GM23338 (cell line): ENCODE measurements around the gene OR13C2. TPM values are rescaled to one million over a fixed set of nuclear protein-coding genes. Genes with fewer than 3 reads are reported as not detected.

Experiments used
- ATAC-seq: fragments of 200-7000 bp; cut with Tn5 transposase; 3 replicates; pipeline ENCODE4 v1.9.1; 2020
- DNase-seq: peaks from one replicate; pipeline ENCODE4 v3.0.0-alpha.2; 2015; ENCODE audit warnings: low spot score
- H2AFZ ChIP-seq: fragments of 200-600 bp; sonication (generic); 2 replicates; pipeline ENCODE4 v1.8.0; 2016; ENCODE audit warnings: antibody characterized with exemption, mild to moderate bottlenecking, moderate library complexity
- H3F3A ChIP-seq: fragments of 200-600 bp; sonication (generic); replicated peaks from 2 replicates; pipeline ENCODE4 v1.8.0; 2017; ENCODE audit warnings: antibody characterized with exemption, mixed run types, low read depth
- H3K27ac ChIP-seq: fragments of 200-600 bp; sonication (generic); 2 replicates; pipeline ENCODE4 v1.6.1; 2016; ENCODE audit warnings: low read depth
- H3K27me3 ChIP-seq: fragments of 200-600 bp; sonication (generic); 2 replicates; pipeline ENCODE4 v1.8.0; 2016; ENCODE audit warnings: mild to moderate bottlenecking, mixed run types, moderate library complexity; ENCODE audit not compliant: insufficient read depth
- H3K36me3 ChIP-seq: fragments of 200-600 bp; sonication (generic); 2 replicates; pipeline ENCODE4 v1.8.0; 2016; ENCODE audit warnings: mild to moderate bottlenecking; ENCODE audit not compliant: insufficient read depth
- H3K4me1 ChIP-seq: fragments of 200-600 bp; sonication (generic); 2 replicates; pipeline ENCODE4 v1.8.0; 2016; ENCODE audit warnings: mild to moderate bottlenecking, moderate library complexity; ENCODE audit not compliant: insufficient read depth
- H3K4me2 ChIP-seq: fragments of 200-600 bp; sonication (generic); 2 replicates; pipeline ENCODE4 v1.7.1; 2017; ENCODE audit warnings: mixed run types
- H3K4me3 ChIP-seq: fragments of 200-600 bp; sonication (generic); 2 replicates; pipeline ENCODE4 v1.6.1; 2016; ENCODE audit warnings: mixed run types
- H3K79me2 ChIP-seq: fragments of 200-600 bp; sonication (generic); replicated peaks from 2 replicates; pipeline ENCODE4 v1.8.0; 2017; ENCODE audit warnings: mild to moderate bottlenecking; ENCODE audit not compliant: insufficient read depth
- H3K9me2 ChIP-seq: fragments of 200-600 bp; sonication (generic); 2 replicates; pipeline ENCODE4 v1.8.0; 2017; ENCODE audit not compliant: insufficient read depth
- H4K20me1 ChIP-seq: fragments of 200-600 bp; sonication (generic); replicated peaks from 2 replicates; pipeline ENCODE4 v1.8.0; 2017; ENCODE audit warnings: mild to moderate bottlenecking; ENCODE audit not compliant: insufficient read depth
- H3K27ac Mint-ChIP-seq: 2 replicates; pipeline ENCODE4 v1.8.0; 2020; ENCODE audit warnings: inconsistent platforms, mild to moderate bottlenecking, moderate library complexity, mixed read lengths
- H3K27me3 Mint-ChIP-seq: 3 replicates; pipeline ENCODE4 v1.8.0; 2022; ENCODE audit warnings: low read depth, mild to moderate bottlenecking, moderate library complexity, mixed read lengths, inconsistent platforms; ENCODE audit not compliant: insufficient read depth, poor library complexity
- H3K36me3 Mint-ChIP-seq: 3 replicates; pipeline ENCODE4 v1.8.0; 2021; ENCODE audit warnings: low read depth, mild to moderate bottlenecking, inconsistent platforms, moderate library complexity, mixed read lengths
- H3K4me1 Mint-ChIP-seq: 3 replicates; pipeline ENCODE4 v1.8.0; 2020; ENCODE audit warnings: mild to moderate bottlenecking, inconsistent platforms, mixed read lengths
- H3K4me3 Mint-ChIP-seq: 3 replicates; pipeline ENCODE4 v1.8.0; 2021; ENCODE audit warnings: moderate library complexity, mild to moderate bottlenecking, inconsistent platforms, mixed read lengths
- H3K9me3 Mint-ChIP-seq: 3 replicates; pipeline ENCODE4 v1.8.0; 2020; ENCODE audit warnings: moderate library complexity, mild to moderate bottlenecking, inconsistent platforms, mixed read lengths
- CREB1 ChIP-seq: fragments of 250-450 bp; sonication (Bioruptor Pico); IDR thresholded peaks from 2 replicates; pipeline ENCODE4 v1.5.0; 2020; ENCODE audit warnings: low read depth, mild to moderate bottlenecking, moderate library complexity
- CTCF ChIP-seq, 2 experiments: fragments of 200-600 bp in 1 of 2; sonication (generic) in 1 of 2; conservative IDR thresholded peaks; 2 replicates each; pipeline versions ENCODE4 v1.5.1 to v1.6.1; 2016 to 2017; ENCODE audit warnings: antibody characterized with exemption in 2 of 2, low read depth in 2 of 2, mild to moderate bottlenecking in 2 of 2, moderate library complexity in 1 of 2
- ETS1 ChIP-seq: IDR thresholded peaks from 2 replicates; pipeline ENCODE4 v1.6.1; 2016; ENCODE audit warnings: antibody characterized with exemption
- EZH2phosphoT487 ChIP-seq: fragments of 200-600 bp; sonication (generic); IDR thresholded peaks from one replicate; pipeline ENCODE4 v1.8.1; 2018; ENCODE audit warnings: antibody characterized with exemption; ENCODE audit not compliant: unreplicated experiment
- JUNB ChIP-seq: IDR thresholded peaks from one replicate; pipeline ENCODE4 v1.6.1; 2016; ENCODE audit warnings: antibody characterized with exemption; ENCODE audit not compliant: unreplicated experiment
- NANOG ChIP-seq: IDR thresholded peaks from 2 replicates; pipeline ENCODE4 v1.6.1; 2016; ENCODE audit warnings: antibody characterized with exemption, borderline replicate concordance
- POLR2AphosphoS5 ChIP-seq: IDR thresholded peaks from 2 replicates; pipeline ENCODE4 v1.6.1; 2016; ENCODE audit warnings: antibody characterized with exemption, low read depth
- REST ChIP-seq: IDR thresholded peaks from one replicate; pipeline ENCODE4 v1.6.1; 2018; ENCODE audit warnings: antibody characterized with exemption; ENCODE audit not compliant: unreplicated experiment
- STAT1 ChIP-seq: IDR thresholded peaks from one replicate; pipeline ENCODE4 v1.6.1; 2016; ENCODE audit warnings: antibody characterized with exemption; ENCODE audit not compliant: unreplicated experiment
- ZNF114 ChIP-seq: fragments of 250-450 bp; sonication (Bioruptor Pico); IDR thresholded peaks from 2 replicates; pipeline ENCODE4 v1.5.0; 2020; ENCODE audit warnings: mild to moderate bottlenecking, moderate library complexity
- ZNF331 ChIP-seq: fragments of 250-450 bp; sonication (Bioruptor Pico); IDR thresholded peaks from 2 replicates; pipeline ENCODE4 v1.5.0; 2020; ENCODE audit warnings: low read depth, mild to moderate bottlenecking, moderate library complexity
- ZNF462 ChIP-seq: fragments of 250-450 bp; sonication (Bioruptor Pico); IDR thresholded peaks from 2 replicates; pipeline ENCODE4 v1.5.0; 2020; ENCODE audit warnings: mild to moderate bottlenecking, moderate library complexity
- polyA plus RNA-seq: library from polyadenylated mRNA; unstranded; fragments of >200 nt; fragmentation: Nextera tagmentation; extraction: Ambion mirVana; gene quantifications from 2 replicates; pipeline ENCODE4 v1.2.1, GENCODE V29; 2016
- total RNA-seq: library from RNA; depleted of rRNA; stranded (reverse); fragments of >200 nt; shearing (Covaris generic); gene quantifications from 2 replicates; pipeline ENCODE4 v1.2.3, GENCODE V29; 2014

Gene OR13C2
- total and polyA plus RNA-seq, 2 experiments from 2014 or later = not detected

GRCh38 chr9:104556830-104557634, 48.4 kb downstream of the OR13C2 start (continued):
- TF ChIP-seq ZNF462 (CRISPR knock-in tag) = no peak
- TF ChIP-seq ETS1 = no peak
- TF ChIP-seq NANOG = no peak
- no peak for TF ChIP-seq ZNF331 (CRISPR knock-in tag)
- no peak for TF ChIP-seq POLR2AphosphoS5
- TF ChIP-seq EZH2phosphoT487 = no peak

GRCh38 chr9:104555521-104555920, 49.9 kb downstream of the OR13C2 start:
- H3K4me1 ChIP-seq = peaks cover 4% of the 10 kb centered on the region; the same call in 1 of the 2 replicates
- no peak overlapping the region for H2AFZ ChIP-seq
- ATAC-seq (no peak), DNase-seq (no peak)
- Mint-ChIP-seq H3K4me3 (no peak overlapping the region), H3K27me3 (no peaks in the 10 kb centered on the region), H3K27ac (no peak overlapping the region), H3K36me3 (no peaks in the 10 kb centered on the region), H3K4me1 (0 out of 3 replicates have a peak, but pooled peaks cover 3% of the 10 kb centered on the region), H3K9me3 (peaks cover 16% of the 10 kb centered on the region; the same call in 1 of the 3 replicates)
- H3K27me3 ChIP-seq = no peaks in the 10 kb centered on the region
- H3K4me3 ChIP-seq = no peak overlapping the region
- no peaks in the 10 kb centered on the region; the same call in 1 of the 2 replicates for H3K9me2 ChIP-seq
- no peak overlapping the region for H3K27ac ChIP-seq
- H3K4me2 ChIP-seq = no peak overlapping the region
- no peaks in the 10 kb centered on the region for H4K20me1 ChIP-seq
- H3K79me2 ChIP-seq = no peaks in the 10 kb centered on the region
- no peaks in the 10 kb centered on the region for H3K36me3 ChIP-seq
- no peaks in the 10 kb centered on the region for H3F3A ChIP-seq
- no peak for TF ChIP-seq CREB1 (CRISPR knock-in tag)
- no peak for TF ChIP-seq ZNF114 (CRISPR knock-in tag)
- no peak for TF ChIP-seq EZH2phosphoT487
- TF ChIP-seq CTCF (conservative IDR thresholded peaks at IDR 0.05; ENCODE audit: low read depth in 2 of 2) = no peak
- TF ChIP-seq REST = no peak
- no peak for TF ChIP-seq JUNB
- TF ChIP-seq ZNF331 (CRISPR knock-in tag) = no peak
- no peak for TF ChIP-seq NANOG
- TF ChIP-seq STAT1 = no peak
